Kidney epithelial cell (primary cell): ENCODE data around the gene STARD13. TPM values are rescaled to one million over a fixed set of nuclear protein-coding genes. Genes with fewer than 3 reads are reported as not detected.
A peak's percentile ranks its signal among the peaks of the same experiment; 100 is the strongest.

ENCODE experiments used
- DNase-seq: peaks from one replicate; pipeline ENCODE4 v3.0.0-alpha.2; 2010; ENCODE audit warnings: low read depth
- H3K27me3 ChIP-seq: 2 replicates; pipeline ENCODE4 v1.6.0; 2011; ENCODE audit warnings: low read length; ENCODE audit not compliant: control insufficient read depth, insufficient read depth
- H3K36me3 ChIP-seq: 2 replicates; pipeline ENCODE4 v1.5.1; 2011; ENCODE audit warnings: low read length; ENCODE audit not compliant: control insufficient read depth, insufficient read depth
- H3K4me3 ChIP-seq: 2 replicates; pipeline ENCODE4 v1.5.1; 2011; ENCODE audit warnings: low read depth, mild to moderate bottlenecking, control low read depth, low read length
- total RNA-seq: library from RNA; depleted of rRNA; stranded (reverse); fragments of >200 nt; gene quantifications from 2 replicates; pipeline ENCODE4 v1.2.3, GENCODE V29; 2015
- TF ChIP-seq, protein P1 (sequence below): IDR thresholded peaks from 2 replicates; pipeline ENCODE4 v1.5.1; 2011; ENCODE audit warnings: mild to moderate bottlenecking, moderate library complexity, low read length, control low read depth, inconsistent platforms; ENCODE audit not compliant: insufficient read depth, poor library complexity, severe bottlenecking

The STARD13 gene
- total RNA-seq, 1 donor from 2014 or later, result 10.1 TPM

DNA sequence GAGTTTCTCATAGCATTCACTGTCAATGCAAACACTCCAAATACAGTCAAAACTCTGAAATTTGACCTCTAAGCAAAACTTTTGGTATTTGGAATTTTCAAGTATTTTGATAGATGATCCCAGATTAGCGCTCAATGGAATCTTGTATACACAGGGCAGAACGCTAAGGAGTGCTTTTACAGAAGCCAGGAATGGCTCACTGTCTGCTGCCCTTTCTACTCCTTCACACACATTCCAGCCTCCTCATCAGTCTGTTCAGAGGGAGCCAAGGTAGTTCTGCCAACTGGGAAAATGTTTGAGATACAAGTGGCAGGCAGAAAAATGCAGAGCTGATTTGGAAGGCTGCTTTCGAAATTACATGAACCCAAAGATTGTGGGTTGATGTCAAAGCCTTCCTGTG, 4.4 kb upstream of the STARD13 start:
- H3K36me3 ChIP-seq, result no peaks in the 10 kb centered on the region
- TF ChIP-seq, protein P1, sequence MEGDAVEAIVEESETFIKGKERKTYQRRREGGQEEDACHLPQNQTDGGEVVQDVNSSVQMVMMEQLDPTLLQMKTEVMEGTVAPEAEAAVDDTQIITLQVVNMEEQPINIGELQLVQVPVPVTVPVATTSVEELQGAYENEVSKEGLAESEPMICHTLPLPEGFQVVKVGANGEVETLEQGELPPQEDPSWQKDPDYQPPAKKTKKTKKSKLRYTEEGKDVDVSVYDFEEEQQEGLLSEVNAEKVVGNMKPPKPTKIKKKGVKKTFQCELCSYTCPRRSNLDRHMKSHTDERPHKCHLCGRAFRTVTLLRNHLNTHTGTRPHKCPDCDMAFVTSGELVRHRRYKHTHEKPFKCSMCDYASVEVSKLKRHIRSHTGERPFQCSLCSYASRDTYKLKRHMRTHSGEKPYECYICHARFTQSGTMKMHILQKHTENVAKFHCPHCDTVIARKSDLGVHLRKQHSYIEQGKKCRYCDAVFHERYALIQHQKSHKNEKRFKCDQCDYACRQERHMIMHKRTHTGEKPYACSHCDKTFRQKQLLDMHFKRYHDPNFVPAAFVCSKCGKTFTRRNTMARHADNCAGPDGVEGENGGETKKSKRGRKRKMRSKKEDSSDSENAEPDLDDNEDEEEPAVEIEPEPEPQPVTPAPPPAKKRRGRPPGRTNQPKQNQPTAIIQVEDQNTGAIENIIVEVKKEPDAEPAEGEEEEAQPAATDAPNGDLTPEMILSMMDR, result no peak
- DNase-seq, result no peak
- no peaks in the 10 kb centered on the region for H3K27me3 ChIP-seq
- no peak overlapping the region for H3K4me3 ChIP-seq

DNA sequence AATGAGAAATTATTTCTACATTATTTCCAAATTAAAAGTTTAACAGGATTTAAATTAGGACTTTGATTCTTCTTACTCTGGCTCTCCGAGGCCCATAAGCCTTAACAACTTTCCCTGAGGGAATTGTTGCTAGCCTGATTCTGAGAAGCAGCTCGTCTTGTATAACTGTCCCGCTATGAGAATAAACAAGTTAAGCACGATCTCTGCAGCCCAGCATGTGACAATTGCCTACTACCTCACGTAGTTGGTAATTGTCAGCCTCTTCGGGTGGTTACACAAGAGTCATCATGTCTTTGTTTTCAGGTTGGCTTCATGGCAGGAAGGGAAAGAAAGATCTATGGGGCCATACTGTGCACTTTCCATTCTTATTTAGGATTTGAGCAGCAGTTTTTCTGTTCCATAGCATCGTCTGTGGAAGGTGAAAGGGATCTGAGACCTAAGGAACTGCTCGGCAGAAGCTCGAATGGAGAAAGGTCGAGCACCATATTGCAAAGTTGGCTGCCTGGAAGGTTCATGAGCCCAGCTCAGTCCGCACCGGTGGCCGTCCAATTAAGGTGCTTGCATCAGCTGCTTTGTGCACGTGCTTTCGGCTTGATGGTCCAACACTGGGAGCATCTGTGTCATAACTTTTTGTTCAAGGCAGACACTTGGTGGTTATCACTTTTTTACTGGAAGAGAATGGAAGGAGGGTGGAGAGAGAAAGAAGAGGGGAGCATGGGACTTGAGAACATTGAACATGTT, 1.8 kb upstream of the STARD13 start:
- Histone ChIP-seq H3K27me3 (no peaks in the 10 kb centered on the region), H3K4me3 (no peak overlapping the region), H3K36me3 (no peaks in the 10 kb centered on the region)
- TF ChIP-seq, protein P1, result no peak
- DNase-seq, result no peak

DNA sequence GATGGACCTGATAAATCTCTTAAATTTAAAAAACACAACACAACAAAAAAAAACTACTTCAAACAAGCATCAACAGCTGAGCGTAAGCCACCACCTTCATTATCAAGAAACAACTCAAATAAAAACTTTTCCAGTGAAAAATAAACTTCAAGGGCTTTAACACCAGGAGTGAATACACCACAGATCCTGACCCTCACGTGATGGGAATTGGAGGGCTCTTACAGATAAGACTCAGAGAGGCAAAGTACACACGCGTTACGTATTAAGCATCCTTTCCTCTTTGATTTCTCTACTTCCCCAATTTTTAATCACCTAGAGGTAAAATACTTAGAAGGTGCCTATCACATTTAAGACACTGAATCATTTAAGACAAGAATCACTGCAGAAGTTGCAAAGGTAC, 573 bp upstream of the STARD13 start:
- no peaks in the 10 kb centered on the region for H3K27me3 ChIP-seq
- TF ChIP-seq, protein P1, result no peak
- H3K4me3 ChIP-seq, result peak overlapping the region; percentile 31
- no peak for DNase-seq
- no peaks in the 10 kb centered on the region for H3K36me3 ChIP-seq

DNA sequence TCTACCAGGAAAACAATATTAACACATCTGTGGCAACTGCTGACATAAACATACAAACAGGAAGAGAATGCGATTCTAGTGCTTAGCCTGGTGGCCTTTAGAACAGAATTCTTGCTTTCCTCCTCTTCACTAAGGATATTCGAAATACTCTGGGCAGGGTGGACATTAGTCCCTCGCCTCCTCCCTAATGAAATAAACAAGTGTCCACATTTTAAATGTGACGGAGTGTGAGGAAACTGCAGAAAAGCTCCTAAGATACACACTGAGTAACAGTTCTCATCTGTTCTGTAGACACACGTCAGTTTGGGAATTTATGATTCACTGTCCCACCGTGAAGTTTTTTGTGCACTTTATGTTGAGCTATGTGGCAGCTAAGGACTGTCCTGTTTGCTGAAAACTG, 639 bp downstream of the STARD13 start:
- Histone ChIP-seq H3K27me3 (no peaks in the 10 kb centered on the region), H3K36me3 (no peaks in the 10 kb centered on the region), H3K4me3 (peak overlapping the region; percentile 93)
- TF ChIP-seq, protein P1, result no peak
- DNase-seq, result no peak

DNA sequence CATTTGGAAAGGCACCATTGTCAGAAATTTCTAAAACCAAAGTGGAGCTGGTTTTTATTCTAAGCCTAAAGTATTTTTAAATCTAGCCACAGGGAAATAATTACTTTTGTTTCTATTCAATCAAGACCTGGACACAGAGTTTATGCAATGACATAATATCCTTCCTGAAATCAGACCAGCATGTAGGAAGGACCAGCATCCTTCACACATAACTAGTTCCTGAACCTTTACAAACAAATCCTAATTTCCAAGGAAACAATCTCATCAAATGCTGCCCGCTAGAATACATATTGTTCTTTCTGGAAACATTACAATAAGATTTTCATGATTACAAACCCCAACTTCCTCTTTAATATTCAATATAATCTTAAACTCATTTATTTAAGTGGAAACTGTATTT, 1.5 kb downstream of the STARD13 start:
- DNase-seq, result no peak
- no peaks in the 10 kb centered on the region for H3K36me3 ChIP-seq
- TF ChIP-seq, protein P1, result no peak
- peak overlapping the region; percentile 93 for H3K4me3 ChIP-seq
- no peaks in the 10 kb centered on the region for H3K27me3 ChIP-seq
